ENCODE measurements around the gene NFE2L2.
"Not testable (repeated sequence)": the region's sequence is repeated elsewhere in the genome, so short reads cannot be mapped to it uniquely, and the experiment has no call there.

NFE2L2 gene

DNA sequence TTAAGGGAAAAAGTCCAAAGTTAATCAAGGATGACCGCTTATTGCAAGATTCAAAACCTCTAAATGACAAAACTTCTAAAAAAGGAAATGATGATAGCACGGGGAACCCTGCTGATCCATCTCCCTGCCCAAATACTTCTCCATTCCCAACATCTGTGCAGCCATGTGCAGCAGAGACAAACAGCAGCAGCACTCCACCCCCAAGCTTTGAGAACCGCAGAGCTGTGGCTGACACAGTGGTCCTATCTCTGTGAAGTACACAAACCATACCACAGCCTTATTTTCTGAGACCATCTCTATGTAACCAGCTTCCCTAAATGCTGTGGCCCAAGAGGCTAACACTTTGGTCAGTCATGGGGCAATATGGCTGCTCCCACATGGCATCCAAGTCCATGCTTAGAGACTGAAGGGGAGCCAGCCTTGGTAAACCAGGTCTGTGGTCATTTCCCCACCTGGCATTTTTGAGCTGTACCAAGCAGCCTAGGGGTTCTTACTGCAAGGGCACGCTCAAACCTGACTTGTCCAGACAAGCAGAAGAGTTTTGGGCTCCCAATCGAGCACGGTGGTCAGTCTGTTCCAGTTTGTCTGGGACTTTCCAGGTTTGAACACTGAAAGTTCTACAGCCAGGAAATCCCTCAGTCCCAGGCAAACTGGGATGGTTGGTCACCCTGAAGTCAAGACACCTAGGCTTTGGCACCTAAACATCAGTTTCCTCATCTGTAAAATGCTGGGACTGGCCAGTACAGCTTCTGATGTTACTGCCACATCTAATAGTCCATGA is 17.1 kb upstream of the NFE2L2 start:
- no peak for DNase-seq (ENCODE audit: low read depth in 2 of 2)

DNA sequence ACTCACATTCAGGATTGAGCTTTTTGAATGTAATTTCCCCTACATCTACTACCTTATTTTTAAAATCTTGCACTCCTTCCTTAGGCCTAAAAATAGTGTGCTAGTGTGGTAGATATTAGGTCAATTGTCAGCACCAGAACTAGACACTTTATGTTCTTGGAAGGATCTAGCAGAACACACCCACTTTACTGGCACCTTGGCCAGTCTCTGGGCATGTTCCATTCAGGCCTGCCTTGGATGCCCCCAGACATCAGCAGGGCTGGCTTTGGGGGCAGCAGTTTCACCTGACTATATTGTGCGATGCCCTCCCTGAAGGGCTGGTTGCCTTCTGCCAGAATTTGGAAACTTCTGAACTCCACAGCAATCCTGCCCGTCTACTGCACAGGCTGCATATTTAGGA is 15.3 kb upstream of the NFE2L2 start:
- no peak for DNase-seq (ENCODE audit: low read depth in 2 of 2)

DNA sequence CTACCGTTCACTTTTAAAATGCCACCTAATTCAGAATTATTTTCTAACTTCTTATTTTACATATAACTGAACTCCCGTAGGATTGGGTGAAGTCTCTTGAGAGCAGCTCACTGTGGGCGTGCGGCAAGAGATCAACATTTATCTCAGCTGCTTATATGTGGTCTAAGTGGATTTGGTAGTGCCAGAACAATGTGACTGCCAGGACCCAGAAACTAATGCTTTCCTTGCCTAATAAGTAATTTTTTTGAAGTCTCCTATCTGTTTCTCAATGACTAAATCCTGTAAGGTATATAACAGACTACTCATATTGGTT is 11.2 kb upstream of the NFE2L2 start:
- DNase-seq (ENCODE audit: low read depth in 2 of 2), result no peak

DNA sequence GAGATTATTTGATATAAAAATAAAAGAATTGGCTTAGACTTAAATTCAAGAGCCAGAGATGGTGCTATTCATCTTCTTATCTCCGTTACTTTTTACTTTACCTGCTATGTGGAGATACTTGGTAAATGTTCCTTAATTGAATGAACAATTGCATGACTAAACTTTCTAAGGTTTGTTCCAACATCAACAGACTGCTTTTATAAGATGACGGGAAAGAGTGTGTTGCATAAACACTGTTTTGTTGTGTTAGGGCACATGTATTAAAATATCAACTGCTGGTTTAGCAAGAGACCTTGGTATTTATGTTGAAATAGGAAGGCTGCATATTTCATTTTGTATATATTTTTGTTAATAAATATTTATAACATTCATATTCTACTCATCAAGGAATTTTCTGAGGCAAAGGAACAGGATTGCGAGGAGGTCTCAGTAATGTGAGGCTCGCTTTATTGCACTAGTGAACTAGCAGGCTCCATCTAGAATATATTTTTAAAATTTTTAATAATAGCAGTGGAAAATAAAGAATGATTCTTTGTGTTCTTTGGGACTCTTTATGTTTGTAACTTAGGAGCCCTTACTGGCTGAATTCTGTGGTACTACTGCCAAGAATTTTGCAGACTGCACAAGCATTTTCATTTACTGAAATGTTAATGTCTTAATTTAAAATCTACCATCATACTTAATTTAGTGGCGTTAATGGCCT is 10.7 kb upstream of the NFE2L2 start:
- no peak for DNase-seq (ENCODE audit: low read depth in 2 of 2)

DNA sequence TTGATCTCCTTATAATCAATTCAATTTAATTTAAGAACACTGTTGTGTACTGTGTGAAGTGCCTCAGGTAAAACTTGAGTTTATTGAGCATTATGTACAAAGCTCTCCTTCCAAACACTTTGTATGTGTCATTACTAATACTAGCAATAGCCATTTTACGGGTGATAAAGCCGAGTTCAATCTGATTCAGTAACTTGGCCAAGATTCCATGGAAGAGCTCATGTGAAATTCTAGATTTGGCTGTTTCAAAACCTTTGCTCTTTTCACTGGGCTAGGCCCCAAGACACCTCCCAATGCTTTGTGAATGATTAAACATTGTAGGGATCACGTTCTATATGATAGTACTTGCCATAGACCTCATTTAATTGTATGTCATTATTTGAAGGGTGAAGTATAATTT is 8.9 kb upstream of the NFE2L2 start:
- DNase-seq (ENCODE audit: low read depth in 2 of 2), result no peak

DNA sequence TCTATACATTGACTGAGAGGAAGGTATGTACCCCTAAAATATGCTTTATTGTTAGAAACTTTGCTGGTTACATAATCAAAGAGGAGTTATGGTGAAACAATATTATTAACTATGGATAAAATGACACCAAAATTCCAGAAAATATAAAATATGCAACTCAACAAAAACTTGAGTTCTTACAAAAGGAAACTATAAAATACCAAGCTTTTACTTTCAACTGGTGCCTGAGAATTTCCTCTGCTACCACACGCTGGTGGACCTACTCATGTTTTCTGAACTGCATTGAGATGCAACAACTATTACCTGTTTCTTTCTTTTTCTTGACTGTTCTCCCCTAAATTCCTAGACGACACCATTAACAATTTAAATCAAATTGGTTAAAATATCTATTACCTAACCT is 8.2 kb upstream of the NFE2L2 start:
- DNase-seq (ENCODE audit: low read depth in 2 of 2), result no peak

DNA sequence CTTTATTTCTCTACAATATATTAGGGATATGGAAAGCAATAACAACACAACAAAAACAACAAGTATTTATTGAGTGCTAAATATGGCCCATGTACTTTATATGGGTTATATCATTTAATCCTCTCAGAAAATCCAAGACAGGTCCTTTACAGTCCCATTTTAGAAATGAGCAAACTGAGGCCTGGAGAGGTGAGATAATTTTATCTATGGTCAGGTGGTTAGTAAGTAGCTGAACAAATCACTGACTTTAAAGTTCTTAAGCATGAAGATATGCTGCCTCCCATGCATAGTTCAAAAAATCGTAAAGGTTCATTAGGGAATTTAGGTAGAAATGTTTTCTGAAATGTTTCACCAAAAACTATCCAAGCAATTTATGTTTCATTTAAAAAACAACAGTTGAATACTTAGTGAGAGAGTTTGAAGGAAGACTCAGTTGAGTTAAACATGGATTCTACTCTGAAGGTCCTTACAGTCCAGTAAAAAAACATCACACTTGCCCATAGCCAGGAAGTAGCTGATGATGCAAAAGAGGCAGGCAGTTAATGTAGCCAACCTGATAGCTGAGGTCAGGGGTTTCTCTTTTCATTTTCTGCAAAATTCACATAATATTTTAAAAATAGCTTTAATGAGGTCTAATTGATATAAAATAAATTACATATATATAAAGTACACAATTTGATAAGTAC is 7.6 kb upstream of the NFE2L2 start:
- DNase-seq (ENCODE audit: low read depth in 2 of 2), result no peak

DNA sequence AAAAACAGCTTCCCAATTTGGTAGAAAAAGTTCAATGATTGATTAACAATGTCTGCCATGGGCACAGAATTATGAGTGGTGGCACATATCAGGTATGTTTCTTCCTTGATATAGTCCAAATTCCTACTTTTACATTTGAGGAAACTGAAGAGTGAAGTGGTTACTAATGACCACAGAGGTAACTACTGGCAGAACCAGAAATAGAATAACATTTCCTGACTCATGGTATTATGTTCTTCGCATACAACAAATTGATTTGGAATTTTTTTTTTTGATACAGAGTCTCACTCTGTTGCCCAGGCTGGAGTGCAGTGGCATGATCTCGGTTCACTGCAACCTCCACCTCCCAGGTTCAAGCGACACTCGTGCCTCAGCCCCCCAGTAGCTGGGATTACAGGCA is 6.0 kb upstream of the NFE2L2 start:
- no peak for DNase-seq (ENCODE audit: low read depth in 2 of 2)

DNA sequence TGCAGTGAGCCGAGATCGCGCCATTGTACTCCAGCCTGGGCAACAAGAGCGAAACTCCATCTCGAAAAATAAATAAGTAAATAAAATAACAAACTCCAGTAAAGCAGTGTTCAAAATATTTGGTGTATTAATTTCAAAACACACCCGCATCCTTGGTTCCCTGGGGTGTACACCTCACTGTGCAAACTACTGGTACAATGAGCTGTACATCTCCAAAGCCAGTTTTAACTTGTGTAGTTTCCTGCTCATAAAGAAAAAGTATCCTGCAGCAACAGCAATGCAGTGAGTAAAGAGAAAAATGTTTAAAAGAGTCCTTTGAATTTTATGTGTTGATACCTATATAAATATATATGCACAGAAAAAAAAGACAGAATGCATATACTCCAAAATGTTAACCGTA is 4.4 kb upstream of the NFE2L2 start:
- DNase-seq (ENCODE audit: low read depth in 2 of 2), result no peak

DNA sequence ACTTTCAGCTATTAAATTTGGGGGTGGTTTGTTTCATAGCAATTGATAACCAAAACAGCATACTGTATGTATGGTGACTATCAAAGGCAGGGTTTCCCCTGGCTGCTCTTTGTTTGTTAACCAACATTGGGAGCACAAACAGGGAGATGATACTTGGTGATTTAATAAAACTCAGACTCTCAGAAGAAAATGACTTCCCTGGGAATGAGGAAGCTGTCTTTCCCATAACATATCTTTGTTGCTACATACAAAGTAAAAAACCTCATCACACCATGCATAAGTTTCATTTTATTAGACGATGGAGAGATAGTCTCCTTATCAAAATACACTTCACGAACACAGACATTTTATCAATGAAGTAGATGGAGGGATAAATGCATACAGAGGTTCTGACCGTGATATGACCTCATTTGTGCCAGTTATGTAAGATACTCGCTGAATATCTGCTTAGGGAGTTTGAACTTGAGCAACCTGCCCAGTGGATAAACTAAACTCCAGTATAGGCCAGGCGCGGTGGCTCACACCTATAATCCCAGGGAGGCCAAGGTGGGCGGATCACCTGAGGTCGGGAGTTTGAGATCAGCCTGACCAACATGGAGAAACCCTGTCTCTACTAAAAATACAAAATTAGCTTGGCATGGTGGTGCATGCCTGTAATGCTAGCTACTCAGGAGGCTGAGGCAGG is 3.8 kb upstream of the NFE2L2 start:
- no peak for DNase-seq (ENCODE audit: low read depth in 2 of 2)

DNA sequence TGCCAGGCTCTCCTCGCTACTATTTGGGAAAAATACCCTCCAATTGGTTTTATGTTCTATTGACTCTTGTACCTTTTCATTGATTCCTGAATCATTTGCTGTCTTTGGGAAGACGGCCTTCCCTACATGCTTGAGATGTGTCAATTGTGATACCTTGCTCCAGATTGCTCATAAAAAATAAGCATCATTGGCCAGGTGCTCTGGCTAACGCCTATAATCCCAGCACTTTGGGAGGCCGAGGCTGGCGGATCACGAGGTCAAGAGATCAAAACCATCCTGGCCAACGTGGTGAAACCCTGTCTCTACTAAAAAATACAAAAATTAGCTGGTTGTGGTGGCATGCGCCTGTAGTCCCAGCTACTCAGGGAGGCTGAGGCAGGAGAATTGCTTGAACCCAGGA is 2.4 kb upstream of the NFE2L2 start:
- DNase-seq (ENCODE audit: low read depth in 2 of 2), result not testable (repeated sequence)

DNA sequence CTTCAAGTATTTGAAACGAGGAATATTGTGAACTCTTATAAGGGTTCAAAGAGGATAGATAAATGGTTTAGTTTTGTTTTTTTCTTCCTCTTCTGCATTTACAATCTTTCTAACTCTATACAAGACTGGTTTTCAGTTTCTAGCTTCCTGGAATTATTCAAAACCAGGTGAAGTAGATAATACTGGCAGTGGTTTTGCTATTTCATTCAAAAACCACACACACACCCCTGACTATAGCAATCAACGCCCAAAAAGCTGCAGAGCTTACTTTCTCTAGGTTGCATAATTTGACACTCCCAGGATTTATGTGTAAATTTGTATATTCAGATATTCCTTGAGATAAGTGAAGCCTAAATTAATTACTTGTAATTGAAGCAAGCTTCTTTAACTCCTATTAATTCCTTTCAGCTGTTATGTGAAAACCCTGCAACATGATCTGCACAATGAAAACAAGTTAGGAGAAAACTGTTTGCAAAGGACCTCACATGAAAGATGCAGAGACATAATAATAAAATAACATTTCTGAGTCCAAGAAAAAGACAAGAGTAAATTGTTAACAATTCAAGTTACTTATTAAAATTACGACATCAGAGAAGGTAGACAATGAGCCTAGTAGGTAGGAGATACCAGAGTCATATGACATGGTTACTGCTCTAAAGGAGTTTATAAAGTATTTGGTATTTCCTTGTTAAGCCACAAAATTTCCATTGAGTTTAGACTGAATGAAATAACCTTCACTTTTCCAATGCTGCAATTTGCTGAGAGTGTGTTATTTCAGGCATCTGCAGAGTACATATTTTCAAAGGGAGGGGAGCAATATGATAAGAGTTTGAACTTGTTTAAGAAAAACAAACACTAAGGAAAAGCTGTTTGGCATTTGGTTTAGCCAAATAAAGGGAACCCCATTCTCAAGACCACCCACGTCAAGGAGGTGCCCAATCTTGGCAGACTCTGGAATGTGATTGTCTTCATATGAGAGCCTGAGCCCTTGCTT is 1.6 kb upstream of the NFE2L2 start:
- DNase-seq (ENCODE audit: low read depth in 2 of 2), result no peak

DNA sequence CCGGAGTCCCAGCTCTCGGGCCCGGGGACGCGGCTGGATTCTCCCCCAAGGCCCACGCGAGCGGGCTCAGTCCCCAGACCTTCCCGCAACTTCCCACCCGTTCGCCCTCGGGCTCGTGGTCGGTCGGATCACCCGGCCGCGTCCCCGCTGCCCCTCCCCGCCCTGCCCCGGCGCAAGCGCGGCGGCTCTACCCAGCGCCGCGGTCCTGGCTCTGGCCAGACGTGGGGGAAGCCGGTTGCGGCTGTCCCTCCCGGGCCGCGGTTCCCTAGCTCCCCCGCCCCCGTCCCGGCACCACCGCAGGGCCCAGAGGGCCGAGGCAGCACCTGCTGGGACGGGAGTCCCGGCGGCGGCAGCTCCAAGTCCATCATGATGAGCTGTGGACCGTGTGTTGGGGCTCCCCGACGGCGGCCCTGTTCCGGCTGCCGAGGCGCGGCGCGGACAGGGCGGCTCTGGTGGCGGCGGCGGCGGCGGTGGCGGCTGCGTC is 276 bp downstream of the NFE2L2 start:
- no peak for DNase-seq (ENCODE audit: low read depth in 2 of 2)

DNA sequence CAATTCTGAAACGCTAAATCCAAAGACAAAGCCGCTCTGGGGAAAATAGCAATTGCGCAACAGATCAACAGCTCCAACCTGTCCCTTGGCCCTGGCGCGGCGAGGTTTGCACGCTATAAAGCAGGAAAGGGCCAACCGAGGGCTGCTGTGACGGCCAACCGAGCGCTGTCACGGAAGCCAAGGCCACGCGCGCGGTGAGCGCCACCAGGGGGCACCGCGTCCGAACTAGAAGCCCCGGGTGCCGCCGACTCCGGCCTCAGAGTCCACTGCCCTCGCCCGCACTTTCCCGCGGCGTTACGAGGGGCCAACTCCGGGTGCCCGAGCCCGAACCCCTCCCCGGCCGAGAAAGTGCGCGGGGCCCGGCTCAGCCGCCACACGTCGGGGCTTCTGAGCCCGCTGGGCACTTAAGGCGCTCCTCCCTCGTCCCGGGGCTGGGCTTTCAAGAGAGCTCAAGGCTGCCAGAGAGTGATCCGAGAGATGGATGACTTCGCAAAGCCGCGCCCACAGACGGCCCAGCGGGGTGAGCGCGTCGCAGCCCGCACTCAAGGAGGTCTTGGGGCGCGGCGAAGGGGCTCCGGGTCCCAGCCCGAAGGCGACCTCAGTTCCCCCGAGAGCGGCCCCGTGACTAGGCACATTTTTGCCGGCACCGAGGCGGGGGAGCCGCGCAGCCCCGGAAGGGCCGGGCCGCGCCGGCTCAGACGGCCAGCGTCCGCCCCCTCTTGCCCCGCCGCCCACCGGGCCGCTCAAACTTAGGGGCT is 897 bp downstream of the NFE2L2 start:
- DNase-seq (ENCODE audit: low read depth in 2 of 2), result peak; percentile 77 to 89

DNA sequence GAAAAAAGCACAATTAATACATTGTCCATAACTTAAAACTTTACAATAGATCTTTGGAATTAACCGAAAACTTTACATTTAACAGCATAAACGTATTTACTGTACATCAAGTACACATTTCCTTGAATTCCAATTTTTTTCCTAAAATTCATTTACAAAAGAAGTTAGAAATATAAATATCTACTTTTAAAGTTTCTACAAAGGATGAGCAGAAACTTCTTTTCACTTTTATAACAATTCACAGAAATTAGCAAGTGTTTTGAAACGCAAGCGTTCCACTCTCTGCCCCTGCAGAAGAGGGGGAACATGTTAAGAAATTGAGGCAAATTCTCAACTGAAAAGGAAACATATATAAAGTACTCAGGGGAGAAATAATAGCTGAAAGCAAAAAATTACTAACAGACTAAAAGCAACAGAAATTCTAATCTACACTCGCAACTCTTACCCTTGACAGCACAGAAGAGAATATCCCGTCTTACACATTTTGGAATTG is 1.5 kb downstream of the NFE2L2 start:
- DNase-seq (ENCODE audit: low read depth in 2 of 2), result no peak

DNA sequence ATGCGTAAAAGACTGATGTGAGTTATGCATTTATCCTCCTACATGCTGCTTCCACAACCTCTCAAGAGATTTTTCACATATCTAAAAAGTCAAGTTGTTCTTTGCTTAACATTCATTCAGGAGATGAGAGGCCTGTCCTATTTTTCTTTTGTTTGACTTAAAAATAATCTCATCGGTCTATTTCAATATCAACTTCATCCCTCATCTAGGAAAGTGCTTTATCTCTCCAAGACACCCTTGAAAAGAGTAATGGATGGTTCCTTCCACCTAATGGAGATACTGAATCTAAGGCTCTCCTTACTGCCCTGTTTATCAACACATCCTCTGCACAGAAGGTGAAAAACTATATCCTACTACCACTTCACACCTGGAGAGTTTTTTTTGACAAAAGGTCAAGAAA is 2.4 kb downstream of the NFE2L2 start:
- no peak for DNase-seq (ENCODE audit: low read depth in 2 of 2)

DNA sequence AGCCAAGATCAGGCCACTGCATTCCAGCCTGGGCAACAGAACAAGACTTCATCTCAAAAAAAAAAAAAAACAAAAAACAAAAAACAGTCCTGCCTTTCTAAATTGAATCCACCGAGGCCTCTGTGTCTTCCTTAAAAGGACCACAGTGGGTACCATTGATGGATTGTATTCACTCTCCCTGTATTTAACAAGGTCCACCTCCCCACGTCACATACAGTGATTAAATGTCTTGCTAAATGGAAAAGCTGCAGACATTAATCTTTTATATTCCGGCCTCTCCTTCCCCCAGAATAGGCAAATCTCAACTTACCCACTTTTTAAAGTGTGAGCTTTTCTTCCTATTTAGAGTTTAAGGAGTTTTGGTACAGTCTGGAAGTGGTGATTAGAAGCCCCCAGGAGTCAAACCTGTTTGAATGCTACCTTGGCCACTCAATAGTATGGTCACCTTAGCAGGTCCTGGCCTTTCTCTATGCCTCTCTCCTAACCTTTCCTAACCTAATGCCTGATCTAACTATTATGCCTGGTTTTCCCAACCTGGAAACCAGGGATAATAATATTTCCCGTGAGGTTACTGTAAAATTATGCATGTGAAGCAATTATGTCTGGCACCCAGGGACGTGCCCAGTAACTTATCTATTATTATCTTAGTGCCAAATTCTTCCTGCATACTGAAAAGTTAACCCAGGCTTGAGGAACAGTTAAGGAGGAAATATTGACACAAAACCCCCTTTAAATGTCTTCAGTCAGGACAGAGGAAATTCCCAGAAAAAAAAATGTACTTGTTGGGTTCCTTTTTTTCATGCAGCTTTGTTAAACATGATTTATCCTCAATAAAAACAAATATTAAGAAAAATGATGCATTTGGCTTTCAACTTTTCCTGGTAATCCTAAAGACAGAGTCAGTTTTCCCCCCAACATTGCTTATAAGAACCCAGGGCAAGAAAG is 3.1 kb downstream of the NFE2L2 start:
- DNase-seq (ENCODE audit: low read depth in 2 of 2), result no peak

DNA sequence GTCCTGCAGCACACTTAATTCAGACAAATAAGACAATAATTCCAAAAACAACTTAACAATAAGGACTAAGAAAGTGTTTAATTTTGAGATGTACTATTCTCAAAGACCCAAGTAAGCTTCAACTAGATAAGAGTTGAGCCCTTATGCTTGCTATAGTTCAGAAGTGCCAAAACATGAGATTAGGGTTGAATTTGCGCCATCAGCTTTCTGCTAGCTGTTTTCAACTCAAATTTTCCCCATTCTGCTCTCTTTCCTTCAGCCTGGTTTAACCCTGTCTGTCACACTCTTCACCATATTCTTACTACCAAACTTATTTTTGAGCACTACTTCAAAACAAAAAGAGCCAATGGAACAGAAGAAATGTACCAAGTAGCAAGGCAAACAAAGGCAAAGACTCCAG is 4.1 kb downstream of the NFE2L2 start:
- no peak for DNase-seq (ENCODE audit: low read depth in 2 of 2)

DNA sequence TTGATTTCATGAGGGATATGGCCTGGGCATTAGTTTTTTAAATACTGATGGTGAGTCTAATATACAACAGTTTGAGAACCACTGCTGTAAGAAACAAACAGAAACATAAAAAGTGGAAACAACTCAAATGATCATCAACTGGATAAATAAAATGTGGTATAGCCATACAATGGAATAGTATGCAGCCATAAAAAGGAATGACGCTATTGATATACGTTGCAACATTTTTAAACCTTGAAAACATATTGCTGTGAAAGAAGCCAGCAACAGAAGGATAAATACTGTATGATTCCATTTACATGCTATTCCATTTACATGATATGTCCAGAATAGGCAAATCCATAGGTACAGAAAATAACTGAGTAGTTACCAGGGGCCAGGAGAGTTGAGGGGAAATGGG is 6.5 kb downstream of the NFE2L2 start:
- DNase-seq (ENCODE audit: low read depth in 2 of 2), result no peak

Data from stimulated activated CD4-positive, alpha-beta T cell treated with anti-CD3 and anti-CD28 coated beads, Interleukin-1b, Interleukin-23, amount 100 ng/mL, for 1 hour (primary cell).